HG03354 (cell line): ENCODE results near the gene MEGF6.
"Not testable (repeated sequence)": the region's sequence is repeated elsewhere in the genome, so short reads cannot be mapped to it uniquely, and the experiment has no call there.

Experiments
- ATAC-seq: cut with Tn5 transposase; IDR thresholded peaks from one replicate; pipeline ENCODE4 v1.9.1; 2021; ENCODE audit warnings: mild to moderate bottlenecking; ENCODE audit not compliant: unreplicated experiment, poor library complexity, severe bottlenecking

Gene MEGF6

GRCh38 chr1:3597599-3597964 lies 13.7 kb downstream of the MEGF6 start:
- no peak for ATAC-seq

DNA sequence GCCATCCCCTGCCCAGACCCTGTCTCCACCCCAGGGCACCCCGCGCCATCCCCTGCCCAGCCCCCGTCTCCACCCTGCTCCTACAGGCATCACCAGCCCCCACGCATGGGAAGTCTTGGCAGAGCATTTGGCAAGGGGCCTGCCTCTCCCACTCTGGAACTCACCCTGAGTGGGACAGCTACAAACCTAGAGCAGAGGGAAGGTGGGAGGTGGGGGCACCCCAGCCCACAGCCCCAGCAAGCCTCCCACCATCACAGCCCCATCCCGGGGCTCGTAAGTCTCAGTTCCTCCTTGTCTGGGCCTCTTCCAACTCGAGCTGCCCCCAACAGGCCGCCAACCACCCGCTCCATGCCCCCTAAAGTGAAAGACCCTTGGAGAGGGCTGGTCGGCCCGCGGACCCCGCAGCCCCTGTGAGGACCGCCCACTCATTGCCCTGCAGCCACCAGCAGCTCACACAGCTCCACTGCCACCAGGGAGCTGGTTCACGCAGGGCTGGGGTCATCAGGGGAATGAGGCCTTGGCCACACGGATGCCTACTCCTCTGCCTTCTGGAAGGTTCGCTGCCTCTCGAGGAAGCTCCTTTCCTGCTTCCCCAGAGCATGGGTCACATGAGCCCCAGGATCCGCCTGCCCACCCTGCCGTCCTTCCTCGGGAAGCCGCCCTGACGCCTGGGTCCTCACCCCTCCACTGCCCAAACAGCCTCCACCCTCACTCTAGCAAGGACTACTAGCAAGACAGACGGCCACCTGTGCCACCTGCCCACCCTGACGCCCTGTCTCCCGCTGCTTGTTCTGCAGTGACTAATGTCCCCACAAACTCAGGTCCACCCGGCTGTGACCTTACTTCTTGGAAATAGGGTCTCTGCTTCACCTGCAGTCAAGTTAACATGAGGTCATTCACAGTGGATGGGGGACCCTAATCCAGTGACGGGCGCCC lies 14.4 kb downstream of the MEGF6 start:
- ATAC-seq, result no peak

GRCh38 chr1:3595949-3596348 lies 15.4 kb downstream of the MEGF6 start:
- no peak for ATAC-seq

DNA sequence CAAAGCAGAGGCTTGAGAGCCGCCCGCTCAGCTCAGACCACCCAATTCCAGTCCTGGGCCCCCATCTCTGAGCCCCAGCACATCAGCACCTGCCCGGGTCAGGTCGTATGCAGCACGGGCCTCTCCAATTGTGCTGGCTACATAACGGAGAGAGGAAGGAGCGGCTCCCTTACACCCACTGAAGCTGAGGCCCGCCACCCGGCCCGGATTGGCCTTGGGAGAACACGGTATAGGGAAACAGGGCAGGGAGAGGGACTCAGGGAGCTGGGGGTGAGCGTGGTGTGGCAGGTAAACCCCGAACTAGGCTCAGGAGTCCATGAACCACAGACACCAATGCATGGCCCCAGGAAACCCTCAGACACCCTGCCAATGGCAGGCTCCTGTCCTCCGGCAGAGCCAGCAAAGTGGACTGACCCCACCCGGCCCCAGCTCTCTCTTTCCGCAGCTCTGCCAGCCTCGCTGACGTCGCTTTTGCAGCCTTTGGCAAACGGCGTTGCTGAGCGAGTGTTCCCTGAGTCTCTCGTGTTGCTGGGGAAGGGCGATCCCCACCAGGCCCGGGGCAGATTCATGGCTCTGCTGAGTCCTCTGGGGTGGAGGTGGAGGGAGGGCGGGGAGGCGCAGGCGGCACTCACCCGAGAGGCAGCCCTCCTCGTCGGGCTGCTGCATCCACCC lies 16.5 kb downstream of the MEGF6 start:
- no peak for ATAC-seq

DNA sequence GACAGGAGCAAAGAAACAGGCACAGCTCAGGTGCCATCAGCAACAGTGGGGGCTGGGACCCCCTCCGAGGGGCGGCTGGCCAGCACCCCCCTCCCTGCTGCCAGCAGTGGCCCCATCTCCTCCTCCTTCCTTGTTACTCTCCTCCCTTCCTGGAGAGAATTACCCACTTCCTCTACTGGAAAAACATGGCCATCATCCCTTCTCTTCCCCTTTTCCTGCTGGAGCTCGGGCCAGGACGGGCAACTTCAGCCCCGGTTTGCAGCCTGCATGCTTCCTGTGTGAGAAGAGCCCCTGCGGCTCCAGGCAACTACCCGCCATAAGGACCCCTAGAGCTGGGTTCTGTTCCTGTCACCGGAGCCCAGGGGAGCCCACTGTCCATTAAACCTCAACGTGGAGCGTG lies 17.6 kb downstream of the MEGF6 start:
- ATAC-seq, result no peak

DNA sequence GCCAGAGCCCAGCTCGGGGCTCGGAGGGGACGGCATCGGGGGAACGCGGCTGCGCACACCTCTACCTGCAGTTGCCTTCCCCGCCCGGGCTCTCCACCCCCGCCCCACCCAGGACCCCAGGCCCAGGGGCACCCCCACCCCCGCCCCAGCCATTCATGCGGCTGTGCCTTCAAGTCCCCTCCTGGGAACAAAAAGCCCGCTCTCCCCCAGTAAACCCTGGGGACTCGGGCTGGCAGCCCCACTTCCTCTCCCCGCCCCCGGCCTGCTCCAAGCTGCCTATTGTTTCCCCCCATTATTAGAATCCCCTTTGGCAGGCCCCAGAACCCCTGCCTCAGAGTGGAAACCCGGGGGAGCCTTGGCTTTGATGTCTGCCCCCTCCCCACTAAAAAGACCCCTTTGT lies 18.0 kb downstream of the MEGF6 start:
- no peak for ATAC-seq

DNA sequence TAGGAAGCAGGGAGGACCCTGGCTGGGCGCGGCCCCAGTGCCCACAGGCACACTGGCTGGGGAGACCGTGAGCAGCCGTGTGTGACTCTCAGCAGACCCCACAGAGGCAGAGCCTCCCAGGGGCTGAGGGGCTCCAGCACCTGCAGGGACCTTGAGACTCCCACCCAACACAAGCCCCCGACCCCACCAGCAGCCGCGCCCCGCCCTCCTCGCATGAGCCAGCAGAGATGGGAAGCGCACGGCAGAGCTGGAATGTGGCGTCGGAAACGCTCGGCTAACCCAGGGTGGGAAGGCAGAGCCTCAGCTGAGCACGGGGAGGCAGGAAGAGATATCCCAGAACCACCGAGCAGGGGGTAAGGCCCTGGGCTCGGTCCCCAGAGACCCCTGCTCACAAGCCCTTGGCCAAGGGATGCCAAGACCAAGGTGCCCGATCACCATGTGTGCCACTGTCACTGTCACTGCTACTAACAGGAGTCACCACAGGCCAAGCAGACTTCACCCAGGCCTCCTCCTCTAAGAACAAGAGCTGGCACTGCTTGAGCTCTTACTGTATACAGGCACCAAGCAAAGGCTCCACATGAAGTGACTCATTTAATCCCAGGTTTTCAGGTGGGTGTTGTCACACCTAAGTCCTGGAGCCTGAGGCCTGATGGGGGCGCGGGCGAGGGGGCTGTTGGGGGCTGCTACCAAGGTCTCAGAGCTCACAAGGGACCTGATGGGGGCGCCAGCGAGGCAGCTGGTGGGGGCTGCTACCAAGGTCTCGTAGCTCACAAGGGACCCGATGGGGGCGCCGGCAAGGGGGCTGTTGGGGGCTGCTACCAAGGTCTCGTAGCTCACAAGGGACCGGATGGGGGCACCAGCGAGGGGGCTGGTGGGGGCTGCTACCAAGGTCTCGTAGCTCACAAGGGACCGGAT lies 20.1 kb downstream of the MEGF6 start:
- no peak for ATAC-seq

GRCh38 chr1:3590139-3590763 lies 21.1 kb downstream of the MEGF6 start:
- no peak for ATAC-seq

- ATAC-seq, result no peak
Observed at GRCh38 chr1:3588395-3588794, 22.9 kb downstream of the MEGF6 start.

- ATAC-seq, result no peak
Observed at GRCh38 chr1:3586986-3587759, 24.1 kb downstream of the MEGF6 start.

GRCh38 chr1:3585940-3586568 lies 25.3 kb downstream of the MEGF6 start:
- ATAC-seq, result no peak

GRCh38 chr1:3585353-3585868 lies 25.9 kb downstream of the MEGF6 start:
- ATAC-seq, result not testable (repeated sequence)

- no peak for ATAC-seq
Observed at GRCh38 chr1:3584915-3585314, 26.4 kb downstream of the MEGF6 start.

DNA sequence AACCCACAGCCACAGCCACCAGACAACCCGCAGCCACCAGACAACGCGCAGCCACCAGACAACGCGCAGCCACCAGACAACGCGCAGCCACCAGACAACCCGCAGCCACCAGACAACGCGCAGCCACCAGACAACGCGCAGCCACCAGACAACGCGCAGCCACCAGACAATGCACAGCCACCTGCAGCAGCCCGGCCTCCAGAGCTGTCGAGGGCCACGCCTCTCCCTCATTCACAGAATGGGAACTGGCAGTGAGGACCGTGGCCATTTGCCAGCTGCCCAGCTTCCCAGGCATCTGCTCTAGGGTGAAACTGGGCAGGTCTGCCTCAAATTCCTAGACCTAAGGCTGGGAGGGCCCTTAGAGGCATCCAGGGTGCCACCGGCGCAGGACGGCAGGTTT lies 27.6 kb downstream of the MEGF6 start:
- not testable (repeated sequence) for ATAC-seq

DNA sequence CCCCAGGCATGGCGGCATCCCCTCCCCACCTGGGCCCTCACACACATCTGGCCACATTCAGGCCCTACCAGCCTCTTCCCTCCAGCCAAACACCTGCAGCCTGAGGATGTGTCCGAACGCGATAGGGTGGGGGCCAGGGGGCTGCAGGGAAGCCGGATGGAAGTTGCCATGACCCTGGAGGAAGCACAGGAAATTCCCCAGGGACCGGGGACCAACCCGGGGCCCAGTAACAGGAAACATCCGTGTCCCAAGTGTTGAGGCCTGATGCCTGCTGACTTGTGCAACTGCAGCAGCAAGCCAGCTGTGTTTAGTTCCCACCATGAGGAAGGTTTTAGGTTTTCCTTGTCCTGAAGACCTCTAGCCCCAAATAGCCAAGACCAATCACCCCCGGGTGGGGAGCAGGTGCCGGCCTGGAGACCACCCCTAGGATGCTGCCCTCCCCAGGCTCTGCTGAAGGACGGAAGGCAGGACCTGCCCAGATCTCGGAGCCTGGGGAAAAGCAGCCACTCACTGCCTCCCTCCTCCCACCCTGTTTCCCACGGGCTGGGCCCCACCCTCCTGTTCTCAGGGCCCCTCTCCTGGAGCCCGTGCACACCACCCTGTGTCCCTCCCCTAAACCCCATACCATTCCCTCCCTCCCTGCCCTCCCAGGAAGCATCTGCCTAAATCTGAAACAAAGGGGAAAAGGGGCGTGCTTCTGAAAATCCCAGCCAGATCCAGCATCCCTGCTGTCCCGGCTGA lies 29.8 kb downstream of the MEGF6 start:
- no peak for ATAC-seq

DNA sequence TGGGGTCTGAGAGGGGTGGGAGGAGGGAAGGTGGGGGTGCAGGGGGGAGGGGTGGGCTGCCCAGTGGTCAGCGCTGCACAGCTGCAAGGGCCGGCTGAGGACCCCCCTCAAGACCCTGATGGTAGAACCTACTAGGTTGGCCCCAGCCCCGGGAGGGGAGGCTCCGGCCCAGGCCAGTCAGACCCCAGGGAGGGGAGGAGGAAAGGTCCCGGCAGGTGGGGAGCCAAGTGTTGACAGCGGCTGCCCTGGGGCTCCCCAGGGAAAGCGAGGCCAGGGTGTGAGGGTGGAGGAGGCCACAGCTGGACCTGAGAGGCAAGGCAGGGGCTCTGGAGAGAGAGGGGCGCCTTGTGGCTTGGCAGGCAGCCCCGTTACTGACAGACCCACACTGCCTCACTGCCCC lies 31.1 kb downstream of the MEGF6 start:
- no peak for ATAC-seq

- no peak for ATAC-seq
Observed at GRCh38 chr1:3579626-3580025, 31.7 kb downstream of the MEGF6 start.

DNA sequence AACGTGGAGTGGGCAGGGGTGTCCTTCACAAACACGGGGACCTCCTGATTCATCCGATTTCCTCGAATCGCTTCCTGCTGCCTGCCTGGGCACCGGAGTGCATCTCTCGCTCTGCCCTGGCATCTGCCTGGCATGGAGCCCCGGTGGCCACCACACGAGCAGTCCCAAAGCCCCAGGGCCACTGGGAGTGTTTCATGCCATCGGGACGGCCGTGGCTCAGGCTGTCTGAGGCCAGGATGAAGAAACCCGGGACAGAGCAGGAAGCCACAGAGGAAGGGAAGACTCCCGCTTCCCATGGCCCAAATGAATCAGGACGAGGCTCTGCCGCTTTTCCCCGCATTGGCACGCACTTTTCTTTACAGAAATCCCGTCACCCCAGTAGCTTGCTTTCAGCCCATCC lies 32.4 kb downstream of the MEGF6 start:
- ATAC-seq, result no peak
